ENCODE measurements around the gene TLE4.

GRCh38 chr9:79633558-79633957, 61.8 kb downstream of the TLE4 start:
- TF ChIP-seq HNRNPK (IDR thresholded peaks at IDR 0.05; ENCODE audit: low read depth, low read length, poor library complexity, severe bottlenecking) = no peak
- no peak for TF ChIP-seq HNRNPLL (IDR thresholded peaks at IDR 0.05; ENCODE audit: low read depth, low read length, poor library complexity, severe bottlenecking)
- TF ChIP-seq ONECUT2 (CRISPR knock-in tag; IDR thresholded peaks at IDR 0.05) = no peak
- no peak for TF ChIP-seq NR2F1 (CRISPR knock-in tag; IDR thresholded peaks at IDR 0.05)
- no peak for TF ChIP-seq RFX5 (IDR thresholded peaks at IDR 0.05; ENCODE audit: low read depth, low read length)
- no peak for TF ChIP-seq TCF12 (IDR thresholded peaks at IDR 0.05)
- TF ChIP-seq TCF12 (CRISPR knock-in tag; IDR thresholded peaks at IDR 0.05) = no peak
- TF ChIP-seq MTERF4 (CRISPR knock-in tag; IDR thresholded peaks at IDR 0.05) = no peak
- TF ChIP-seq ZNF660 (CRISPR knock-in tag; IDR thresholded peaks at IDR 0.05; ENCODE audit: borderline replicate concordance, low read depth) = no peak
- no peak for TF ChIP-seq CTCF (CRISPR knock-in tag; IDR thresholded peaks at IDR 0.05)
- TF ChIP-seq NFIC (IDR thresholded peaks at IDR 0.05; ENCODE audit: low read length) = no peak
- TF ChIP-seq HCFC1 (IDR thresholded peaks at IDR 0.05; ENCODE audit: low read depth, low read length) = no peak
- no peak for TF ChIP-seq POLR2A (IDR thresholded peaks at IDR 0.05; ENCODE audit: insufficient read depth in 1 of 2, low read depth in 2 of 2, low read length in 2 of 2)
- no peak for TF ChIP-seq CREM (IDR thresholded peaks at IDR 0.05)
- no peak for TF ChIP-seq CREM (CRISPR knock-in tag; IDR thresholded peaks at IDR 0.05)
- no peak for TF ChIP-seq EP300 (IDR thresholded peaks at IDR 0.05; ENCODE audit: low read depth in 2 of 2, low read length in 2 of 2)
- no peak for TF ChIP-seq EP300 (CRISPR knock-in tag; IDR thresholded peaks at IDR 0.05; ENCODE audit: borderline replicate concordance)

Measured in HepG2 (cell line).